SK-N-SH treated with all-trans-retinoic acid at 6 μM for 48 hours (cell line): ENCODE data around the gene UCMA.

Experiments
- BACH2 ChIP-seq: fragments of 250-450 bp; sonication (Bioruptor Pico); IDR thresholded peaks from 2 replicates; pipeline ENCODE4 v1.9.0; 2021; ENCODE audit warnings: mild to moderate bottlenecking, borderline replicate concordance
- TCF4 ChIP-seq: fragments of 250-450 bp; sonication (Bioruptor Pico); IDR thresholded peaks from 2 replicates; pipeline ENCODE4 v1.8.0; 2021; ENCODE audit warnings: mild to moderate bottlenecking, moderate library complexity, borderline replicate concordance
- ZNF565 ChIP-seq: fragments of 450-650 bp; formaldehyde crosslinking; conservative IDR thresholded peaks from 2 replicates; pipeline ENCODE4 v1.5.0; 2020; ENCODE audit warnings: low read depth, mild to moderate bottlenecking, moderate library complexity
- TF ChIP-seq, protein P1 (sequence below): fragments of 250-450 bp; sonication (Bioruptor Pico); IDR thresholded peaks from 2 replicates; pipeline ENCODE4 v1.5.1; 2021; ENCODE audit warnings: mild to moderate bottlenecking, moderate library complexity
- TF ChIP-seq, protein P2 (sequence below): fragments of 250-450 bp; sonication (Bioruptor Pico); IDR thresholded peaks from 2 replicates; pipeline ENCODE4 v1.8.0; 2020; ENCODE audit warnings: mild to moderate bottlenecking, moderate library complexity, borderline replicate concordance
- TF ChIP-seq, protein P3 (sequence below): fragments of 250-450 bp; sonication (Bioruptor Pico); IDR thresholded peaks from 2 replicates; pipeline ENCODE4 v1.8.0; 2021; ENCODE audit warnings: low read depth, mild to moderate bottlenecking, moderate library complexity, borderline replicate concordance

DNA sequence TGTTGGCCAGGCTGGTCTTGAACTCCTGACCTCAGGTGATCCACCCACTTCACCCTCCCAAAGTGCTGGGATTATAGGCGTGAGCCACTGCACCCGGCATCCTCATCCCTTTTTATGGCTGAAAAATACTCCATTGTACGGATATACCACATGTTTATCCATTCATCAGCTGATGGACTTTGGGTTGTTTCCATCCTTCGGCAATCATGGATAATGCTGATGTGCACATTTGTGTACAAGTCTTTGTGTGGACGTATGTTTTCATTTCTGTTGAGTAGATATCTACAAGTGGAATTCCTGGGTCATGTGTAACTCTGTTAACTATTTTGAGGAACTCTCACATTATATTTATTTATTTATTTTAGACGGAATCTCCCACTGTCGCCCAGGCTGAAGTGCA is 5.7 kb upstream of the UCMA start:
- no peak for TF ChIP-seq ZNF565
- TF ChIP-seq, protein P1, sequence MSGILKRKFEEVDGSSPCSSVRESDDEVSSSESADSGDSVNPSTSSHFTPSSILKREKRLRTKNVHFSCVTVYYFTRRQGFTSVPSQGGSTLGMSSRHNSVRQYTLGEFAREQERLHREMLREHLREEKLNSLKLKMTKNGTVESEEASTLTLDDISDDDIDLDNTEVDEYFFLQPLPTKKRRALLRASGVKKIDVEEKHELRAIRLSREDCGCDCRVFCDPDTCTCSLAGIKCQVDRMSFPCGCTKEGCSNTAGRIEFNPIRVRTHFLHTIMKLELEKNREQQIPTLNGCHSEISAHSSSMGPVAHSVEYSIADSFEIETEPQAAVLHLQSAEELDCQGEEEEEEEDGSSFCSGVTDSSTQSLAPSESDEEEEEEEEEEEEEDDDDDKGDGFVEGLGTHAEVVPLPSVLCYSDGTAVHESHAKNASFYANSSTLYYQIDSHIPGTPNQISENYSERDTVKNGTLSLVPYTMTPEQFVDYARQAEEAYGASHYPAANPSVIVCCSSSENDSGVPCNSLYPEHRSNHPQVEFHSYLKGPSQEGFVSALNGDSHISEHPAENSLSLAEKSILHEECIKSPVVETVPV (CRISPR knock-in tag) = no peak
- TF ChIP-seq, protein P2, sequence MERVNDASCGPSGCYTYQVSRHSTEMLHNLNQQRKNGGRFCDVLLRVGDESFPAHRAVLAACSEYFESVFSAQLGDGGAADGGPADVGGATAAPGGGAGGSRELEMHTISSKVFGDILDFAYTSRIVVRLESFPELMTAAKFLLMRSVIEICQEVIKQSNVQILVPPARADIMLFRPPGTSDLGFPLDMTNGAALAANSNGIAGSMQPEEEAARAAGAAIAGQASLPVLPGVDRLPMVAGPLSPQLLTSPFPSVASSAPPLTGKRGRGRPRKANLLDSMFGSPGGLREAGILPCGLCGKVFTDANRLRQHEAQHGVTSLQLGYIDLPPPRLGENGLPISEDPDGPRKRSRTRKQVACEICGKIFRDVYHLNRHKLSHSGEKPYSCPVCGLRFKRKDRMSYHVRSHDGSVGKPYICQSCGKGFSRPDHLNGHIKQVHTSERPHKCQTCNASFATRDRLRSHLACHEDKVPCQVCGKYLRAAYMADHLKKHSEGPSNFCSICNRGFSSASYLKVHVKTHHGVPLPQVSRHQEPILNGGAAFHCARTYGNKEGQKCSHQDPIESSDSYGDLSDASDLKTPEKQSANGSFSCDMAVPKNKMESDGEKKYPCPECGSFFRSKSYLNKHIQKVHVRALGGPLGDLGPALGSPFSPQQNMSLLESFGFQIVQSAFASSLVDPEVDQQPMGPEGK (CRISPR knock-in tag) = no peak
- TF ChIP-seq TCF4 (CRISPR knock-in tag) = no peak
- TF ChIP-seq, protein P3, sequence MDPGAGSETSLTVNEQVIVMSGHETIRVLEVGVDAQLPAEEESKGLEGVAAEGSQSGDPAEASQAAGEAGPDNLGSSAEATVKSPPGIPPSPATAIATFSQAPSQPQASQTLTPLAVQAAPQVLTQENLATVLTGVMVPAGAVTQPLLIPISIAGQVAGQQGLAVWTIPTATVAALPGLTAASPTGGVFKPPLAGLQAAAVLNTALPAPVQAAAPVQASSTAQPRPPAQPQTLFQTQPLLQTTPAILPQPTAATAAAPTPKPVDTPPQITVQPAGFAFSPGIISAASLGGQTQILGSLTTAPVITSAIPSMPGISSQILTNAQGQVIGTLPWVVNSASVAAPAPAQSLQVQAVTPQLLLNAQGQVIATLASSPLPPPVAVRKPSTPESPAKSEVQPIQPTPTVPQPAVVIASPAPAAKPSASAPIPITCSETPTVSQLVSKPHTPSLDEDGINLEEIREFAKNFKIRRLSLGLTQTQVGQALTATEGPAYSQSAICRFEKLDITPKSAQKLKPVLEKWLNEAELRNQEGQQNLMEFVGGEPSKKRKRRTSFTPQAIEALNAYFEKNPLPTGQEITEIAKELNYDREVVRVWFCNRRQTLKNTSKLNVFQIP = no peak
- no peak for TF ChIP-seq BACH2 (CRISPR knock-in tag)
